Measurements from ENCODE around the gene TJP3.

DNA sequence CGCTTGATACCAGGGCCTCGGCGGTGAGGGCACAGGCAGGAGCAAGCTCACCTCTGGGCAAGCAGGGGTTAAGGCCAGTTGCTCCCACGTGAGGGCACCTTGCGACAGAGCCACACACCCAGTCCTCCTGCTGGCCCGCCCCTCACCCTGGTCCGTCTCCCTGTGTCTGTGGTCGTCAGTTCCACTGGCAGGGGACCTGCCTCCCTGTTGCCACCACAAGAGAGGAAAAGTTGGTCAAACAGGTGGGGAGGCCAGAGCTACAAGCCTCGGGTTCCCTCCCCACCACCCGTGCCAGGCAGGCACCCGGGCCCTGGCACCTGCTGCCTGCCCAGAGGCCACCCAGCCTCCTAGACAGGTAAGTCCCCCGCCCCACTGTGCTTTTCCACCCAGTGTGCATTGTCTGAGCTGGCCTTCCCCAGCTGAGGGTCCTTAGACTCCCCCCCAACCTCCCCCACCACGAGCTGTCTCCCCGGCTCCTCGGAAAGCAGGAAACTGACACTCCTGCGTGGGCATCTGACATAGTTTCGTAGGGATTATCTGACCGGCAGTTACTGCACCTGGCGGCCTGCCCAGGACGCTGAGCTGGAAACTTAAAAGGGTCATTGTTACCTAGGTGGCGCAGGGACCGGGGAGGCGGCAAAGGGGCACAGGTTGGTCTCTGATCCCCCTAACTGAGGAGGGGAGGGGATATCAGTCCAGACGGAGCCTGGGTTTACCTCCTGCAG is at the start of gene TJP3:
- TF ChIP-seq CTCF (IDR thresholded peaks at IDR 0.05) (no peak), POLR2A (IDR thresholded peaks at IDR 0.05) (no peak), EP300 (IDR thresholded peaks at IDR 0.05) (no peak)
